PC-9 (cell line): ENCODE measurements around the gene STUM. TPM values are rescaled to one million over a fixed set of nuclear protein-coding genes. Genes with fewer than 3 reads are reported as not detected.

ENCODE experiments used
- BruUV-seq: library from RNA; stranded (reverse); fragments of 400-500 nt; replicated peaks from 2 replicates; lab custom pipeline; 2021; lab: Mats Ljungman, UMichigan
- CTCF ChIA-PET: fragments of 300-600 bp; sonication (Branson Sonifier 250); formaldehyde crosslinking; loops from one replicate; lab custom pipeline; 2022; ENCODE audit warnings: antibody characterized with exemption; lab: Charles Lee
- POLR2A ChIA-PET: fragments of 300-600 bp; sonication (Branson Sonifier 250); formaldehyde crosslinking; loops from one replicate; lab custom pipeline; 2022; ENCODE audit warnings: antibody characterized with exemption; ENCODE audit not compliant: unreplicated experiment; lab: Charles Lee
- DNase-seq, 2 experiments: peaks; one replicate each; pipeline versions ENCODE4 v3.0.0 to v3.0.0-alpha.2; 2015 to 2022; ENCODE audit warnings: mixed read lengths in 1 of 2
- H2AFZ ChIP-seq: fragments of 200-600 bp; sonication (generic); 2 replicates; pipeline ENCODE4 v1.8.1; 2017; ENCODE audit warnings: antibody characterized with exemption
- H3F3A ChIP-seq: fragments of 200-600 bp; sonication (generic); 2 replicates; pipeline ENCODE4 v1.8.1; 2017; ENCODE audit warnings: antibody characterized with exemption, mild to moderate bottlenecking, low read depth; ENCODE audit not compliant: insufficient read depth
- H3K27ac ChIP-seq: fragments of 200-600 bp; sonication (generic); 2 replicates; pipeline ENCODE4 v1.6.1; 2016; ENCODE audit warnings: mixed run types
- H3K27me3 ChIP-seq: fragments of 200-600 bp; sonication (generic); 2 replicates; pipeline ENCODE4 v1.6.1; 2016; ENCODE audit warnings: low read depth, mixed run types; ENCODE audit not compliant: insufficient read depth
- H3K36me3 ChIP-seq: fragments of 200-600 bp; sonication (generic); 2 replicates; pipeline ENCODE4 v1.6.1; 2016; ENCODE audit warnings: low read depth, mixed run types
- H3K4me1 ChIP-seq: fragments of 200-600 bp; sonication (generic); replicated peaks from 2 replicates; pipeline ENCODE4 v1.6.1; 2016; ENCODE audit warnings: mixed run types; ENCODE audit not compliant: insufficient read depth
- H3K4me2 ChIP-seq: fragments of 200-600 bp; sonication (generic); 2 replicates; pipeline ENCODE4 v1.6.1; 2017; ENCODE audit warnings: mixed run types
- H3K4me3 ChIP-seq: fragments of 200-600 bp; sonication (generic); 2 replicates; pipeline ENCODE4 v1.6.1; 2016; ENCODE audit warnings: mixed run types
- H3K79me2 ChIP-seq: fragments of 200-600 bp; sonication (generic); 2 replicates; pipeline ENCODE4 v1.6.1; 2017; ENCODE audit warnings: low read depth, mixed run types
- H3K9me2 ChIP-seq: fragments of 200-600 bp; sonication (generic); 2 replicates; pipeline ENCODE4 v1.8.1; 2017; ENCODE audit warnings: mild to moderate bottlenecking; ENCODE audit not compliant: insufficient read depth
- H3K9me3 ChIP-seq: fragments of 200-600 bp; sonication (generic); 2 replicates; pipeline ENCODE4 v1.8.1; 2016; ENCODE audit warnings: low read depth; ENCODE audit not compliant: insufficient read depth
- H4K20me1 ChIP-seq: fragments of 200-600 bp; sonication (generic); 2 replicates; pipeline ENCODE4 v1.8.1; 2017; ENCODE audit not compliant: insufficient read depth
- EZH2 ChIP-seq: fragments of 200-600 bp; sonication (generic); IDR thresholded peaks from 2 replicates; pipeline ENCODE4 v1.8.0; 2017; ENCODE audit warnings: antibody characterized with exemption, low read depth
- intact Hi-C: fragments of 100-400 bp; cut with micrococcal nuclease; formaldehyde crosslinking; loops from one replicate; pipeline ENCODE4 v1.10.0; 2022; ENCODE audit not compliant: unreplicated experiment
- total RNA-seq: library from RNA; stranded (reverse); gene quantifications from 2 replicates; pipeline ENCODE4 v1.2.3, GENCODE V29; 2021
- TF ChIP-seq, protein P1 (sequence below): fragments of 200-600 bp; sonication (generic); conservative IDR thresholded peaks from 2 replicates; pipeline ENCODE4 v1.6.1; 2017; ENCODE audit warnings: mixed run types, antibody characterized with exemption, mild to moderate bottlenecking, moderate library complexity

STUM gene
- total RNA-seq, 1 experiment from 2014 or later: not detected

GRCh38 chr1:226506921-226507320 lies 41.6 kb upstream of the STUM start:
- no peak overlapping the region for H3K27ac ChIP-seq
- CTCF ChIA-PET: no interaction called here
- no peaks in the 10 kb centered on the region for H3K9me2 ChIP-seq
- no peak overlapping the region for H3K4me2 ChIP-seq
- POLR2A ChIA-PET: interaction anchor here (0.6 to 0.7 kb wide), 2 partner anchors 852 to 1187 kb away, joined by 3 to 4 read pairs; no protein-coding TSS in a partner anchor
- H3K79me2 ChIP-seq: no peaks in the 10 kb centered on the region
- no peaks in the 10 kb centered on the region for H3K9me3 ChIP-seq
- no peak overlapping the region for H2AFZ ChIP-seq
- no TSS peak for BruUV-seq
- H3K4me3 ChIP-seq: no peak overlapping the region
- H3K36me3 ChIP-seq: no peaks in the 10 kb centered on the region
- H4K20me1 ChIP-seq: no peaks in the 10 kb centered on the region
- TF ChIP-seq, protein P1, sequence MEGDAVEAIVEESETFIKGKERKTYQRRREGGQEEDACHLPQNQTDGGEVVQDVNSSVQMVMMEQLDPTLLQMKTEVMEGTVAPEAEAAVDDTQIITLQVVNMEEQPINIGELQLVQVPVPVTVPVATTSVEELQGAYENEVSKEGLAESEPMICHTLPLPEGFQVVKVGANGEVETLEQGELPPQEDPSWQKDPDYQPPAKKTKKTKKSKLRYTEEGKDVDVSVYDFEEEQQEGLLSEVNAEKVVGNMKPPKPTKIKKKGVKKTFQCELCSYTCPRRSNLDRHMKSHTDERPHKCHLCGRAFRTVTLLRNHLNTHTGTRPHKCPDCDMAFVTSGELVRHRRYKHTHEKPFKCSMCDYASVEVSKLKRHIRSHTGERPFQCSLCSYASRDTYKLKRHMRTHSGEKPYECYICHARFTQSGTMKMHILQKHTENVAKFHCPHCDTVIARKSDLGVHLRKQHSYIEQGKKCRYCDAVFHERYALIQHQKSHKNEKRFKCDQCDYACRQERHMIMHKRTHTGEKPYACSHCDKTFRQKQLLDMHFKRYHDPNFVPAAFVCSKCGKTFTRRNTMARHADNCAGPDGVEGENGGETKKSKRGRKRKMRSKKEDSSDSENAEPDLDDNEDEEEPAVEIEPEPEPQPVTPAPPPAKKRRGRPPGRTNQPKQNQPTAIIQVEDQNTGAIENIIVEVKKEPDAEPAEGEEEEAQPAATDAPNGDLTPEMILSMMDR: no peak
- TF ChIP-seq EZH2: no peak
- no peaks in the 10 kb centered on the region for H3F3A ChIP-seq
- H3K27me3 ChIP-seq: peaks cover 59% of the 10 kb centered on the region
- no peaks in the 10 kb centered on the region for H3K4me1 ChIP-seq
- intact Hi-C loops: no loop called here
- no peak for DNase-seq

- no peak for DNase-seq
- H4K20me1 ChIP-seq: no peaks in the 10 kb centered on the region
- no peak overlapping the region for H3K27ac ChIP-seq
- H3K9me2 ChIP-seq: no peaks in the 10 kb centered on the region
- H3K4me1 ChIP-seq: no peaks in the 10 kb centered on the region
- TF ChIP-seq, protein P1: no peak
- no peak for TF ChIP-seq EZH2
- no peaks in the 10 kb centered on the region for H3K79me2 ChIP-seq
- H3K36me3 ChIP-seq: no peaks in the 10 kb centered on the region
- ChIA-PET POLR2A (no interaction called here), CTCF (no interaction called here)
- no peaks in the 10 kb centered on the region for H3K9me3 ChIP-seq
- no peak overlapping the region for H2AFZ ChIP-seq
- intact Hi-C loops: no loop called here
- H3K27me3 ChIP-seq: peaks cover 29% of the 10 kb centered on the region
- H3F3A ChIP-seq: no peaks in the 10 kb centered on the region
- no peak overlapping the region for H3K4me2 ChIP-seq
- no TSS peak for BruUV-seq
- no peak overlapping the region for H3K4me3 ChIP-seq
Measured at GRCh38 chr1:226510453-226510852, 38.1 kb upstream of the STUM start.

- Histone ChIP-seq H3F3A (no peaks in the 10 kb centered on the region), H3K4me1 (no peaks in the 10 kb centered on the region), H2AFZ (no peak overlapping the region), H3K27ac (no peak overlapping the region), H3K4me2 (no peak overlapping the region), H3K9me2 (no peaks in the 10 kb centered on the region), H4K20me1 (no peaks in the 10 kb centered on the region), H3K36me3 (no peaks in the 10 kb centered on the region), H3K27me3 (peaks cover 30% of the 10 kb centered on the region), H3K4me3 (no peak overlapping the region), H3K9me3 (no peaks in the 10 kb centered on the region), H3K79me2 (no peaks in the 10 kb centered on the region)
- no peak for DNase-seq
- no peak for TF ChIP-seq EZH2
- TF ChIP-seq, protein P1: no peak
- intact Hi-C loops: no loop called here
- ChIA-PET POLR2A (no interaction called here), CTCF (no interaction called here)
- BruUV-seq: no TSS peak
Measured at GRCh38 chr1:226511296-226511695, 37.3 kb upstream of the STUM start.
